Measurements from ENCODE around the gene TNNT3.

DNA sequence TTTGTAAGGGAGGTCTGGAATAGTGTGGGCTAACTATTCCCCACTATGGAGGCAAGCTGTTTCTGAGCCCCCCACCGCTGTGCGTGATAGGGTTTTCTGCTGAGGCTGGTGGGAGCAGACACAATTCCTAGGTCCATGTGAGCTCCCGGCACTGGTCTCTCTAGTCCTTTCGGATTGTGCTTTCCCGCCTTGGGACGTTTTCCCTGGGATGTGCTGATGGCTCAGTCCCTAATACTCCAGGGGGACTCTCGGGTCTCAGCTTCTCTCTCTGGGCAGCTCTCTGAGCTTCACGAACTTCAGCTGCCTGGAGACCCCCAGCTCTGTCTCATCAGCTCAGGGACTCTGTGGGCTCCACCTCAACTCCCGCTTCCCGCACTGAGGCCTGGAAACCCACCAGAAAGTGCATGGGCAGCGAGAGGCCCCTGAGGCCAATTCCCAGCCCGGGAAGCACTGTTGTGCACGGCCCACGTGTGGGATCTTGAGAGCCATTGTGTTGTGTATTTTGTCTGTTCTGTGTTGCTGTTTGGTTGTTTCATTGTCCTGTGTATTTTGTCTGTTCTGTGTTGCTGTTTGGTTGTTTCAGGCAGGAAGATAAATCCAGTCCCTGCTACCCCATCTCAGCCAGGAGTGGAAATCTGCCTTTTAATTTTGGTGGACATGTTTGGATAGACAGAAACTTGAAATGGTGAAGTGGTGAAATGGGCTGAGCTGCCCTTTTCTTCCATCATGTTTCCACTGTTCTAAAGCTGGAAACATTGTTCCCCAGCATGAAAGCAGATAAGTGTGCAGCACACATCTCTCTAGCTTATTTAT, 12.7 kb upstream of the TNNT3 start:
- TF ChIP-seq, protein P1, sequence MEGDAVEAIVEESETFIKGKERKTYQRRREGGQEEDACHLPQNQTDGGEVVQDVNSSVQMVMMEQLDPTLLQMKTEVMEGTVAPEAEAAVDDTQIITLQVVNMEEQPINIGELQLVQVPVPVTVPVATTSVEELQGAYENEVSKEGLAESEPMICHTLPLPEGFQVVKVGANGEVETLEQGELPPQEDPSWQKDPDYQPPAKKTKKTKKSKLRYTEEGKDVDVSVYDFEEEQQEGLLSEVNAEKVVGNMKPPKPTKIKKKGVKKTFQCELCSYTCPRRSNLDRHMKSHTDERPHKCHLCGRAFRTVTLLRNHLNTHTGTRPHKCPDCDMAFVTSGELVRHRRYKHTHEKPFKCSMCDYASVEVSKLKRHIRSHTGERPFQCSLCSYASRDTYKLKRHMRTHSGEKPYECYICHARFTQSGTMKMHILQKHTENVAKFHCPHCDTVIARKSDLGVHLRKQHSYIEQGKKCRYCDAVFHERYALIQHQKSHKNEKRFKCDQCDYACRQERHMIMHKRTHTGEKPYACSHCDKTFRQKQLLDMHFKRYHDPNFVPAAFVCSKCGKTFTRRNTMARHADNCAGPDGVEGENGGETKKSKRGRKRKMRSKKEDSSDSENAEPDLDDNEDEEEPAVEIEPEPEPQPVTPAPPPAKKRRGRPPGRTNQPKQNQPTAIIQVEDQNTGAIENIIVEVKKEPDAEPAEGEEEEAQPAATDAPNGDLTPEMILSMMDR (conservative IDR thresholded peaks at IDR 0.05; ENCODE audit: low read depth, low read length): no peak
- TF ChIP-seq EZH2 (IDR thresholded peaks at IDR 0.05; ENCODE audit: low read length, unreplicated experiment) (no peak), EZH2phosphoT487 (IDR thresholded peaks at IDR 0.05; ENCODE audit: borderline replicate concordance, low read length) (no peak)
